ENCODE measurements around the gene SMIM35.

SMIM35 gene

GRCh38 chr11:117959438-117960149 lies 127.2 kb downstream of the SMIM35 start:
- DNase-seq (ENCODE audit: low read depth, low spot score), result no peak

- DNase-seq (ENCODE audit: low read depth, low spot score), result no peak
Measured at GRCh38 chr11:117958949-117959348, 127.8 kb downstream of the SMIM35 start.

Data from activated naive CD8-positive, alpha-beta T cell treated with anti-CD3 and anti-CD28 coated beads, Interleukin-2, amount 50 U/mL, for 16 hours (primary cell).